GM12892 (cell line): ENCODE measurements around the gene UBP1.

Source experiments
- POLR2A ChIP-seq: IDR thresholded peaks from 2 replicates; pipeline ENCODE4 v1.6.1; 2011; ENCODE audit warnings: low read depth, low read length, control low read depth
- POLR2AphosphoS5 ChIP-seq: IDR thresholded peaks from 2 replicates; pipeline ENCODE4 v1.6.1; 2011; ENCODE audit warnings: low read depth, low read length, control low read depth
- TAF1 ChIP-seq: IDR thresholded peaks from 2 replicates; pipeline ENCODE4 v1.6.1; 2011; ENCODE audit warnings: low read depth, mild to moderate bottlenecking, control low read depth, low read length, borderline replicate concordance

DNA sequence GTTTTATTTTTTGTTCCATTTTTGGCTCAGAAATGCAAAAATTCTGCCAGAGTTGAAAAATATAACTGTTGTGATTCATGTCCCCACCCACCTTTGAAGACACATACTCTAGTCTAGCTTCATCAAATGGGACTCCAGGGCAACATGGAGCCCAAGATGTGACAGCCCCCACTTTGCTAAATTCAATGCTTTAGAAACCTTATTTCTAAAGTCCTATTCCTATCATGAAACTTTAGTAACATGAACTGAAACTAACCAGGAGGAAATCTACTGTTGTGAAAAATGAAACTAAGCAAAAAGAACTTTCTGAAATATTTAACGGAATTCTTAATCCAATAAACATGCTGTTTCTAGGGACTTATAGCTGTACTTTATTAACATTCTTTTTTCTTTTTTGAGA is 20.3 kb downstream of the UBP1 start:
- TF ChIP-seq POLR2AphosphoS5: no peak
- no peak for TF ChIP-seq POLR2A
- no peak for TF ChIP-seq TAF1
